HEK293 (cell line): ENCODE results near the gene DUSP22.

Experiments used
- FEZF1 ChIP-seq: fragments of 450-650 bp; formaldehyde crosslinking; IDR thresholded peaks from 2 replicates; pipeline ENCODE4 v1.5.1; 2016; ENCODE audit warnings: missing biosample characterization, missing genetic modification characterization
- TF ChIP-seq, protein P1 (sequence below): fragments of 450-650 bp; formaldehyde crosslinking; IDR thresholded peaks from 2 replicates; pipeline ENCODE4 v1.5.1; 2016; ENCODE audit warnings: missing biosample characterization, missing genetic modification characterization
- TF ChIP-seq, protein P2 (sequence below): fragments of 450-650 bp; formaldehyde crosslinking; IDR thresholded peaks from 2 replicates; pipeline ENCODE4 v1.5.1; 2016; ENCODE audit warnings: missing biosample characterization, missing genetic modification characterization

DNA sequence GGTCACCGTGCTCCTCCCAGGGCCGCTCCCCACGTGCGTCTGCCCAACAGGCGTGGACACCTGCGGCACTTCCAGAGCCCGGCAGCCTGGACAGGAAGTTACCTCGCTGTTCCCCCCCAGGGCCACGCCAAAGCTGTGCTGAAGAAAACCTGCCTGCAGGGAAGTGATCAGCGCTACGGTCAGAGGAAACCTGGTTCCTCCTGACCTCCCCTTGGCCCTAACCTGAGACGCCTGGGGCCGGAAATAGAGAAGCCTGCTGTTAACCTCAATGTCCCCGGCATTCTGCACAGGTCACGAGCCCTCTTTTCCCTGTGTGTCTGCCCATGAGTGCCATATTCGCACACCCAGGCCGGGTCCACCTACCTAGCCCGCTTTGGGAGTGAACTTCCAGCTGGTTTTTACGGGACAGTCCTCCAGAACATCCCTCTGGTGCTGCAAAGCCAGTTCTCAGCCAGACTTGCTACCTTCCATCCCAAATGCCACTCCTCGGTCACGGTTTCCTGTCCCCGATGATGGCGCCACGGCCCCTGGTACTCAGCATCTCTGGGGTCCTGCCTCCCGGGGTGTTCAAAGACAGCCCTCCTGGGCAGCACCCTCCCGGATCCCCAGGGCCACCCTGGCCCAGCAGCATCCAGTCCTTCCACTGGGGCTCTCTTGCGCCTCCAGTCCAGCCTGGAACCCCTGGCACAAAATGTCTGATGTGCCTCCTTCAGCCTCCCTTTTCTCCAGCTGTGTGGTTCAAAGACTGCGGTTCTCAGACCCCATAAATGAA, 87.3 kb downstream of the DUSP22 start:
- no peak for TF ChIP-seq FEZF1
- TF ChIP-seq, protein P1, sequence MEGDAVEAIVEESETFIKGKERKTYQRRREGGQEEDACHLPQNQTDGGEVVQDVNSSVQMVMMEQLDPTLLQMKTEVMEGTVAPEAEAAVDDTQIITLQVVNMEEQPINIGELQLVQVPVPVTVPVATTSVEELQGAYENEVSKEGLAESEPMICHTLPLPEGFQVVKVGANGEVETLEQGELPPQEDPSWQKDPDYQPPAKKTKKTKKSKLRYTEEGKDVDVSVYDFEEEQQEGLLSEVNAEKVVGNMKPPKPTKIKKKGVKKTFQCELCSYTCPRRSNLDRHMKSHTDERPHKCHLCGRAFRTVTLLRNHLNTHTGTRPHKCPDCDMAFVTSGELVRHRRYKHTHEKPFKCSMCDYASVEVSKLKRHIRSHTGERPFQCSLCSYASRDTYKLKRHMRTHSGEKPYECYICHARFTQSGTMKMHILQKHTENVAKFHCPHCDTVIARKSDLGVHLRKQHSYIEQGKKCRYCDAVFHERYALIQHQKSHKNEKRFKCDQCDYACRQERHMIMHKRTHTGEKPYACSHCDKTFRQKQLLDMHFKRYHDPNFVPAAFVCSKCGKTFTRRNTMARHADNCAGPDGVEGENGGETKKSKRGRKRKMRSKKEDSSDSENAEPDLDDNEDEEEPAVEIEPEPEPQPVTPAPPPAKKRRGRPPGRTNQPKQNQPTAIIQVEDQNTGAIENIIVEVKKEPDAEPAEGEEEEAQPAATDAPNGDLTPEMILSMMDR (tag by site-specific recombination) = no peak
- TF ChIP-seq, protein P2, sequence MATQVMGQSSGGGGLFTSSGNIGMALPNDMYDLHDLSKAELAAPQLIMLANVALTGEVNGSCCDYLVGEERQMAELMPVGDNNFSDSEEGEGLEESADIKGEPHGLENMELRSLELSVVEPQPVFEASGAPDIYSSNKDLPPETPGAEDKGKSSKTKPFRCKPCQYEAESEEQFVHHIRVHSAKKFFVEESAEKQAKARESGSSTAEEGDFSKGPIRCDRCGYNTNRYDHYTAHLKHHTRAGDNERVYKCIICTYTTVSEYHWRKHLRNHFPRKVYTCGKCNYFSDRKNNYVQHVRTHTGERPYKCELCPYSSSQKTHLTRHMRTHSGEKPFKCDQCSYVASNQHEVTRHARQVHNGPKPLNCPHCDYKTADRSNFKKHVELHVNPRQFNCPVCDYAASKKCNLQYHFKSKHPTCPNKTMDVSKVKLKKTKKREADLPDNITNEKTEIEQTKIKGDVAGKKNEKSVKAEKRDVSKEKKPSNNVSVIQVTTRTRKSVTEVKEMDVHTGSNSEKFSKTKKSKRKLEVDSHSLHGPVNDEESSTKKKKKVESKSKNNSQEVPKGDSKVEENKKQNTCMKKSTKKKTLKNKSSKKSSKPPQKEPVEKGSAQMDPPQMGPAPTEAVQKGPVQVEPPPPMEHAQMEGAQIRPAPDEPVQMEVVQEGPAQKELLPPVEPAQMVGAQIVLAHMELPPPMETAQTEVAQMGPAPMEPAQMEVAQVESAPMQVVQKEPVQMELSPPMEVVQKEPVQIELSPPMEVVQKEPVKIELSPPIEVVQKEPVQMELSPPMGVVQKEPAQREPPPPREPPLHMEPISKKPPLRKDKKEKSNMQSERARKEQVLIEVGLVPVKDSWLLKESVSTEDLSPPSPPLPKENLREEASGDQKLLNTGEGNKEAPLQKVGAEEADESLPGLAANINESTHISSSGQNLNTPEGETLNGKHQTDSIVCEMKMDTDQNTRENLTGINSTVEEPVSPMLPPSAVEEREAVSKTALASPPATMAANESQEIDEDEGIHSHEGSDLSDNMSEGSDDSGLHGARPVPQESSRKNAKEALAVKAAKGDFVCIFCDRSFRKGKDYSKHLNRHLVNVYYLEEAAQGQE (tag by site-specific recombination) = no peak
